ENCODE results near the gene CASP12. TPM values are rescaled to one million over a fixed set of nuclear protein-coding genes. Genes with fewer than 3 reads are reported as not detected.

The CASP12 gene
- total and polyA plus RNA-seq, 9 donors = 2.0 to 12.0 (median 3.3) TPM

GRCh38 chr11:104876324-104876723 lies 21.9 kb downstream of the CASP12 start:
- TF ChIP-seq CTCF (IDR thresholded peaks at IDR 0.05) (no peak), POLR2A (IDR thresholded peaks at IDR 0.05) (no peak), EP300 (IDR thresholded peaks at IDR 0.05) (no peak)

GRCh38 chr11:104873252-104873651 lies 25.0 kb downstream of the CASP12 start:
- no peaks in the 10 kb centered on the region for H3K9me3 ChIP-seq
- H3K36me3 ChIP-seq = no peaks in the 10 kb centered on the region
- no peak overlapping the region for H3K4me3 ChIP-seq
- no peaks in the 10 kb centered on the region for H3K4me1 ChIP-seq (ENCODE audit: insufficient read depth)
- intact Hi-C loops (cut with DNase I) = no loop called here
- no peak for DNase-seq
- H3K27ac ChIP-seq = no peak overlapping the region
- H3K27me3 ChIP-seq = no peaks in the 10 kb centered on the region
- TF ChIP-seq EP300 (IDR thresholded peaks at IDR 0.05) (no peak), POLR2A (IDR thresholded peaks at IDR 0.05) (no peak), CTCF (IDR thresholded peaks at IDR 0.05) (no peak)
- 79 to 81% (median 81%) methylated on average over 8 of the region's 8 CpGs for WGBS, 3 donors

More at GRCh38 chr11:104876324-104876723, 21.9 kb downstream of the CASP12 start:
- H3K36me3 ChIP-seq = no peaks in the 10 kb centered on the region
- no peak for DNase-seq
- no peaks in the 10 kb centered on the region for H3K4me1 ChIP-seq (ENCODE audit: insufficient read depth)
- intact Hi-C loops (cut with DNase I) = no loop called here
- H3K27me3 ChIP-seq = no peaks in the 10 kb centered on the region
- H3K27ac ChIP-seq = no peak overlapping the region
- H3K9me3 ChIP-seq = no peaks in the 10 kb centered on the region
- H3K4me3 ChIP-seq = no peak overlapping the region

GRCh38 chr11:104872393-104872792 lies 25.9 kb downstream of the CASP12 start:
- no peaks in the 10 kb centered on the region for H3K36me3 ChIP-seq
- H3K9me3 ChIP-seq = no peaks in the 10 kb centered on the region
- 45 to 67% (median 53%) methylated on average over 3 of the region's 3 CpGs for WGBS, 3 donors
- intact Hi-C loops (cut with DNase I) = no loop called here
- H3K27me3 ChIP-seq = no peaks in the 10 kb centered on the region
- no peaks in the 10 kb centered on the region for H3K4me1 ChIP-seq (ENCODE audit: insufficient read depth)
- H3K27ac ChIP-seq = no peak overlapping the region
- no peak overlapping the region for H3K4me3 ChIP-seq
- no peak for DNase-seq
- no peak for TF ChIP-seq EP300 (IDR thresholded peaks at IDR 0.05)
- no peak for TF ChIP-seq CTCF (IDR thresholded peaks at IDR 0.05)
- no peak for TF ChIP-seq POLR2A (IDR thresholded peaks at IDR 0.05)

GRCh38 chr11:104870910-104871309 lies 27.4 kb downstream of the CASP12 start:
- no peaks in the 10 kb centered on the region for H3K9me3 ChIP-seq
- no peaks in the 10 kb centered on the region for H3K4me1 ChIP-seq (ENCODE audit: insufficient read depth)
- TF ChIP-seq POLR2A (IDR thresholded peaks at IDR 0.05) (no peak), CTCF (IDR thresholded peaks at IDR 0.05) (no peak)
- no peak overlapping the region for H3K4me3 ChIP-seq
- H3K27ac ChIP-seq = no peak overlapping the region
- intact Hi-C loops (cut with DNase I) = no loop called here
- no peaks in the 10 kb centered on the region for H3K27me3 ChIP-seq
- DNase-seq = no peak
- H3K36me3 ChIP-seq = no peaks in the 10 kb centered on the region

- Histone ChIP-seq H3K4me1 (ENCODE audit: insufficient read depth) (no peaks in the 10 kb centered on the region), H3K36me3 (no peaks in the 10 kb centered on the region), H3K9me3 (no peaks in the 10 kb centered on the region), H3K27ac (no peak overlapping the region), H3K4me3 (no peak overlapping the region), H3K27me3 (no peaks in the 10 kb centered on the region)
- 81 to 92% (median 88%) methylated on average over 2 of the region's 2 CpGs for WGBS, 3 donors
- DNase-seq = no peak
- intact Hi-C loops (cut with DNase I) = no loop called here
- no peak for TF ChIP-seq CTCF (IDR thresholded peaks at IDR 0.05)
- no peak for TF ChIP-seq EP300 (IDR thresholded peaks at IDR 0.05)
- TF ChIP-seq POLR2A (IDR thresholded peaks at IDR 0.05) = no peak
These were observed 31.4 kb downstream of the CASP12 start for GRCh38 chr11:104866815-104867214.

Measured in ovary (tissue), 9 donors.